GM12801 (cell line): Measurements from ENCODE around the gene ANKHD1.

Source experiments
- CTCF ChIP-seq: IDR thresholded peaks from one replicate; pipeline ENCODE4 v1.5.1; 2011; ENCODE audit warnings: control low read depth; ENCODE audit not compliant: insufficient read length; ENCODE audit errors: extremely low read depth

Gene ANKHD1

DNA sequence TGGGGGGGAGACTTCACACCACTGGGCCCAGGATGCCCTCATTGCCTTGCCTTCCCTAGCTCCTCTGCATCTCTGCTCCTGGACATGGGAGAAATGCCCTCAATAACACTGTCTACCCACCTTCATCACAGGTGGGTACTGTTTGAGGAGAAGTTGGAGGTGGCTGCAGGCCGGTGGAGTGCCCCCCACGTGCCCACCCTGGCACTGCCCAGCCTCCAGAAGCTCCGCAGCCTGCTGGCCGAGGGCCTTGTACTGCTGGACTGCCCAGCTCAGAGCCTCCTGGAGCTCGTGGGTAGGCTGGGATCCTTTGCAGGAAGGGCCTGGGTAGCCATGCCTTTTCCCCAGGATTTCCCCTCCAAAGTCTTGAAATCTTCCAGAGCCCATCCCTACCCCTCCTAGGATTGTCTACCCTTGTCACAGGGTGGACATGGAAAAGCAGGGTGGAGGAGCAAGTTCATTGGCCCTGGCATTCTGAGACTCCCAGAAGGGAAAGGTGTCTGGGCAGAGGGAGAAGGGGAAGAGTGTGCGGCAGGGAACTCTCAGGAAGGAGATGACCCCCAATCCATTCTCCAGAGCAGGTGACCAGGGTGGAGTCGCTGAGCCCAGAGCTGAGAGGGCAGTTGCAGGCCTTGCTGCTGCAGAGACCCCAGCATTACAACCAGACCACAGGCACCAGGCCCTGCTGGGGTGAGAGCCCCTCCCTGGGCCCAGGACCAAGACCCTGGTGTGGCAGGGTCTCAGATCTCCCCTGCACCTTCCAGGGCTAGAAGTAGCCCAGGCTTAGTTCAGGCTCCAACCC, 40.8 kb upstream of the ANKHD1 start:
- TF ChIP-seq CTCF, result no peak

DNA sequence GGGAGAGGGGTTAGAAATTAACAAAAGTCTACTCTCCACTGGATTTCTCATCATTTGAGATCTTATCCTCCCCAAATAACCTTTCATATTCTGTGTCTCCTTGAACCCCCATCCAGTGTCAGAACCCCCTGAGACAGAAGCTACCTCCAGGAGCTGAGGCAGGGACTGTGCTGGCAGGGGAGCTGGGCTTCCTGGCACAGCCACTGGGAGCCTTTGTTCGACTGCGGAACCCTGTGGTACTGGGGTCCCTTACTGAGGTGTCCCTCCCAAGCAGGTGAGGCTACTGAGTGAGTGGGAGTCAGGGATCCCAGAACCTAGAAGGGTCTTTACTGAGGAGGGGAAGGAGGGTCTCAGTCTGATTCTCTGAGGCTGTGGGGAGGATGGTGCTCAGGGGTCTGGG, 39.7 kb upstream of the ANKHD1 start:
- TF ChIP-seq CTCF, result no peak

GRCh38 chr5:140362311-140362710, 39.3 kb upstream of the ANKHD1 start:
- TF ChIP-seq CTCF, result no peak

DNA sequence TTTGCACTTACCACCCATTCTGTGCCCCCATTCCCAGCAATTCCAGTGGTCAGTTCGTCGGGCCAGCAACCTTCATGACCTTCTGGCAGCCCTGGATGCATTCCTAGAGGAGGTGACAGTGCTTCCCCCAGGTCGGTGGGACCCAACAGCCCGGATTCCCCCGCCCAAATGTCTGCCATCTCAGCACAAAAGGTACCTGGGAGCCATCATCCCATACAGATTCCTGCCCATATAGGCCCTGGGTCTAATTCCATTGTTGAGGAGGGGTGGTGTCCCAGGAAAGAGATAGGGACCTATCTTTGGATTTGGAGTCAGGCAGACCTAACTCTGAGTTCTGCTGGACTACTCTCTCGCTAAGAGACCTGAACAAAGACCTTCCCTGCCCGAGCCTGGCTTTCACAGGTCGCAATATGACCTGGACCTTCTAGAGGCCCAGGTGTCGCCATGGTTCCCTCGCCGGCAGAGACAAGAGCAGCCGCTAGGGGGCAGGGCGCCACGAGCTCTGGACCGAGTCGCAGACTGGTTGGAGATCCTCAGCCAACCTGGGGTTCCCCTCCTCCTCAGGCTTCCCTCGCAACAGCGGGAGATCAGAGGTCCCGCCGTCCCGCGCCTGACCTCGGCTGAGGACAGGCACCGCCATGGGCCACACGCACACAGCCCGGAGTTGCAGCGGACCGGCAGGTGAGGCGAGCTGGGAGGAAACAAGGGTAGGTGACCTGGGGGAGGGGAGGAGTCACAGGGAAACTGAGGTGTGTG, 38.6 kb upstream of the ANKHD1 start:
- peak; percentile 92 for TF ChIP-seq CTCF

- no peak for TF ChIP-seq CTCF
Measured at GRCh38 chr5:140363631-140364471, 37.8 kb upstream of the ANKHD1 start.

- TF ChIP-seq CTCF, result no peak
Measured at GRCh38 chr5:140364472-140364765, 37.2 kb upstream of the ANKHD1 start.

GRCh38 chr5:140365282-140365681, 36.4 kb upstream of the ANKHD1 start:
- no peak for TF ChIP-seq CTCF
